OCI-LY7 (cell line): ENCODE measurements around the gene GRB10.

ENCODE experiments used
- CTCF ChIP-seq: fragments of 200-600 bp; sonication (generic); conservative IDR thresholded peaks from 2 replicates; pipeline ENCODE4 v1.5.1; 2014; ENCODE audit warnings: mild to moderate bottlenecking, antibody characterized with exemption, low read length, moderate library complexity, mixed read lengths
- EZH2phosphoT487 ChIP-seq: fragments of 200-600 bp; sonication (generic); IDR thresholded peaks from 2 replicates; pipeline ENCODE4 v1.6.1; 2018; ENCODE audit warnings: low read depth, borderline replicate concordance, mild to moderate bottlenecking, mixed run types, antibody characterized with exemption, low read length, moderate library complexity, mixed read lengths

- TF ChIP-seq CTCF (no peak), EZH2phosphoT487 (no peak)
These were observed 31.6 kb downstream of the GRB10 start for GRCh38 chr7:50751146-50751545.
